Muscle of arm (tissue), 12 donors: ENCODE measurements around the gene ZFPM1. TPM values are rescaled to one million over a fixed set of nuclear protein-coding genes. Genes with fewer than 3 reads are reported as not detected.
"Not testable (repeated sequence)": the region's sequence is repeated elsewhere in the genome, so short reads cannot be mapped to it uniquely, and the experiment has no call there.

Experiments used
- DNase-seq: peaks from one replicate; pipeline ENCODE4 v3.0.0-alpha.2; 2013
- polyA plus RNA-seq, 12 donors: library from polyadenylated mRNA; unstranded; fragments of 120-200 nt; gene quantifications; one replicate each; pipeline ENCODE4 v1.2.1, GENCODE V29; 2013; ENCODE audit not compliant: insufficient read length in 12 of 12

The ZFPM1 gene
- polyA plus RNA-seq, 12 donors = 0.74 to 3.9 (median 1.1) TPM; not detected in 2

DNA sequence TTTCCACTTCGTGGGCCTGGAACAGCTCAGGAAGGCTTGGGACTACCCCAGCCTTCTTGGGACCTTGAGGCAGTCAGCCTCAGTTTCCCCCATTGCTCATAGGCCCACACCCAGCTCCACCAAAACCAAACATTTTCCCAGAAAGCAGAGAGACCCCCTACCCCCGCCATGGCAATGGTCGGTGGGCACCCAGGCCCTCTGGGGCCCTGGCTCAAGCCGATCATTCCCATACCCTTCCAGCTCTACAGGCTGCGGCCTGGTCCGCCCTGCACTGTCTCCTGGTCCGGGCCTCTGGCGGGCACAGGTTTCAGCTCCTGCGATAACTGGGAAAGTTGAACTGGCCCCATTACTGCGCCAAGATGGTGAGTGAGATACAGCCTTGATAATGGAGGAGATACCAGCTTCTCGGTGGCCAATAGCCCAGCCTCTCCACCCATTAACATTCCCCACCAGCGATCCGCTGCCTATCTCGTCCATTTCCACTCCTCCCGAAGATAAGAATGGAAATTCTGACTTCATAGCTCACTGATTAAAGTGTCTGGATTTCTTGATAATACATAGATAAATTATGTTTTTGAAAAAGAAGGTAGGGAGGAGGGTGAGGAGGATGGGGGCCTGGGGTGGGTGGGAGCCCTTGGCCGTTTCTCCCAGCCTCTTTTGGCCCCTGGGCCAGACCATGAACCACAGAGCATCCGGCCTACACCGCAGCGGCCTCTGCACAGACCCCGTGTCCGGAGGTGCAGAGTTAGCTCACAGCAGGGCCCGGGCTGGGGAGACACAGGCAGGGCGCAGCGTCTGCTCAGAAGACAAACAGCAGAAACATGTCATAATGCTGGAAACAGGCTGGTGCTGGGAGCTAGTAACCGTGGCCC is 11.6 kb downstream of the ZFPM1 start:
- no peak for DNase-seq

DNA sequence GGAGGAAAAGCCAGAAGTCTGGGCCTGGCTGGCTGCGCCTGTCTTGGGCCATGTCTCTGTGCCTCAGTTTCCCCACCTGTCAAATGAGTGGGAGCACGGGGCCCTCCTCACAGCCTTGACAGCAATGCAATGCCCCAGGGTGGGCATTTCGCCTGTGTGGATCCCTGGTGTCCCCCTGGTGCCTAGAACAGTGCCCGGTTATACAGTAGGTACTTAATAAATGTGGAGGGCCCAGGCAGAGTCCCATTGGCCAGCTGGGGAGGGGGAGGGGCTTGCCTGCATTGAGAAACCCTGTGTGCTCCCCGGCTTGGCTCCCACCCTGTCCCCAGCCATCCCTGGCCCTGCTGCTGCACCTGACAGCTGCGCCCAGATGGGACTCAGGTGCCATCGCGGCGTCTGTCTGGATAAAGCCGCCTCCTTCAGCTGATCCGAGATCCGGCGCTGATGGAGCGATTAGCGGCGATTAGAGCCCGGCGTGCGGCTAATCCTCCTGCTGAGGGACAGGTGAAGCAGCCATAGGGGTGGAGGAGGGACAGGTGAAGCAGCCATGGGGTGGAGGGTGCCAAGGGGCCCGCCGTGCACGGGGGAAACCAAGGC is 12.4 kb downstream of the ZFPM1 start:
- DNase-seq = no peak

GRCh38 chr16:88466175-88466862 is 13.2 kb downstream of the ZFPM1 start:
- DNase-seq = no peak

GRCh38 chr16:88466949-88467348 is 13.9 kb downstream of the ZFPM1 start:
- DNase-seq = no peak

- DNase-seq = no peak
These were observed 14.5 kb downstream of the ZFPM1 start for GRCh38 chr16:88467541-88467944.

DNA sequence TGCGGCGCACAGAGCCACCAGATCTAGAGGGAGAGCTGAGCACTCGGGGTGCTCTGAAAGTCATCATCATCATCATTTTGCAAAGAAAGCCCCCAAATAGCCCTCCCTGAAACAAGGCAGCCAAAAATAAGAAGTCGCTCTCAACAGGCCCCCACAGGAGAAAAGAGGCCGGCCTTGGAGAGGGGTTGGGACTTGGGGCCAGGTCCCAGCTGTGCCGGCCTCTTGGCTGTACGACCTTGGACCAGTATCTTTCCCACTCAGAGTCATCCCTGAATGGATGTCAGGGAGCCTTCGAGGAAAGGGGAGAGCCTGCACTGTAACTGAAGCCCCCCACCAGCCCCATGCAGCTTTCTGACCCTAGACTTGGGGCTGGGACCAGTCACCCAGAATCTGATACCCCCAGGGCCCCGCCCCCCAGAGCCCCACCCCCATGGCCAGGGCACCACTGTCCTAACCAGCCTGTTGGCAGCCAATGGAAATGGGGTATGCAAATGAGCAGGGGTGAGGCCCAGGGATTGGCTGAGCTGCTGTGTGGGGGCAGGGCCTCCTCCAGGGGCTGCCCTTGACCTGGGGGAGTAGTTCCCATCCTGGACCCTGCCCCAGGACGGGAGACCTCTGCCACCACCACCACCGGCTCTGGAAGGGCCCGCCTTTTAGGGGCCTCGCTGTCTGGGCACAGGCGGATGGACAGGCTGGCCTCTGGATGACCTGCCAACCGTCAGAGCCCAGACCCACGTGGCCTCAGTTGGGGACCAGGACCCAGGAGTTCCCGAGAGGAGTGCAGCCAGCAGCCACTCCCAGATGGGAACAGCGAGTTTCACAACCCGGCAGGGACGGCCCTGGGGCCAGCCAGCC is 15.4 kb downstream of the ZFPM1 start:
- no peak for DNase-seq

DNA sequence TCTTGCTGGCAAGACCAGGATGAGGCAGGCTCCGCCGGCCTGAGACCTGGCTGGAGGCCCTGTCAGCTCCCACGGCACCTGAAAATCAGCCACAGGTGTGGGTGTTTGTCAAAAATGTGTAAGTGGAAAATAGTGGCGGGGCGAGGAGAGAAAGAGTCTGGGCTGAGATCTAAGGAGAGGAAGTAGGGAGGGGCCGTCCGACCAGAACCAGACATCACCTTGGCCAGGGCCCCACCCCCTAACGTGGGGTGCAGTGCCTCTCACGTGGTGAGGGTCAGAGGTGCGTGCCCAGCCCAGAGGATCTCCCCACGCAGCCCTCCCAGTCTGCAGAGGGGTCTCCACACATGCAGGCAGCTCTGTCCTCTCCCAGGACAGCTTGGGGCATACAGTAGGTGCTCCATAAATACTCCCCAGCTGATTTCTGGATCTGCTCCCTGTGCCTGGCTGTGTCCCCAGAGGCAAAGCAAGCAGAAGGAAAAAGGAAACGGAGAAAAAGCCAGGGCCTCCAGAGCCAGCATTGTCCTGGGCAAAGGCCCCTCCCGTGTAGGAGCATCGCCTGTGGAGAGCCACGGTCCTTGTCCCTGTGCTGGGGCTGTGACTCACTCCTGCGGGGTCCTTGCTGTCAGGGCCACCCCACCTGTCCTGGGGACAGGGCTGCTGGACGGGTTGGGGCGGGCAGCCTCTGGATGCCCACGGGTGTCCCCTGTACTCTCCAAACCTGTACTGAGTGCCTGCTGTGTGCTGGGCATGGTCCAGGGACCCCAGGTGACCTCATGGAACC is 16.7 kb downstream of the ZFPM1 start:
- no peak for DNase-seq

- DNase-seq = not testable (repeated sequence)
These were observed 17.3 kb downstream of the ZFPM1 start for GRCh38 chr16:88470396-88470680.

- DNase-seq = not testable (repeated sequence)
These were observed 17.6 kb downstream of the ZFPM1 start for GRCh38 chr16:88470696-88471095.

DNA sequence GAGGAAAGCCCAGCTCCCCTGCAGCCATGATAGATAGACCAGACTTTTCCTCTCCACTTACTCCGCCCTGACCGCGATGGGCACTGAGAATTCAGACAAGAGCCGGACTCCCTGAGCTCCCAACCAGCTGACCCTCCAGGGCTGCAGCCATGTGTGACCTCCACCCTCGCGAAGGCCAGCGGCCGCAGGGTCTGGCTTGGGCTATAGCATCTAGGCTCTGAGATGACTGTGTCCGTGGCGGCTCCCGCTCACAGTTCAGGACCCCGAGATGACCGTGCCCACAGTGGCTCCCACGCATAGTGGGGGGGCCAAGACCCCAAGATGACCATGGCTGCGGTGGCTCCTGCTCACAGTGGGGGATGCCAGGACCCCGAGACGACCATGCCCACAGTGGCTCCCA is 18.0 kb downstream of the ZFPM1 start:
- DNase-seq = no peak

- no peak for DNase-seq
These were observed 18.5 kb downstream of the ZFPM1 start for GRCh38 chr16:88471575-88471974.

- no peak for DNase-seq
These were observed 19.0 kb downstream of the ZFPM1 start for GRCh38 chr16:88472069-88472468.

DNA sequence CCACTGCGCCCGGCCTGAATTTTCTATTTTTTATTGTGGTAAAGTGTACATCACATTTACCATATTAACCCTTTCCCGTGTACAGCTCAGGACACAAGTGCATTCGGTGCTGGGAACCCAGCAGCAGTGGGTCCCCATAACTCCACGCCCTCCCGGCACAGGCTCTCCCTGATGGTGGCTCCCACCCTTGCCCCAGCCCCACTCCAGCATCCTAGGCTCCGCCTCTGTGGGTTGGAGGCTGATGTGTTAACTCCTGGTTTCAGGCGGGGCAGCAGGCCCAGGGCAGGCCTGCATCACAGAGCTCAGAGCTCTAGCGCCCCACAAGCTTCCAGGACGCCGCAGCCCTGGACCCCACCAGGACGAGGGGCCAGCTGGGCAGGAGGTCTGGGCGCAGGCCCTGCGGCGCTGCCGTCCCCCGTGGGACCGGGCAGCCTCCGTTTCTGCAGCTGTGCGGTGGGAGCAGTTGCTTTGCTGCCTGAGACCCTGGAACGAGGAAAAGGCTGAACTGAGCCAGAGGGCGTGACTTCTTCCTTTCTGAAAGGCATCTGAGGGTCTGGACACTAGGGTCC is 19.6 kb downstream of the ZFPM1 start:
- no peak for DNase-seq

GRCh38 chr16:88473666-88474534 is 20.8 kb downstream of the ZFPM1 start:
- no peak for DNase-seq

GRCh38 chr16:88475037-88475436 is 22.0 kb downstream of the ZFPM1 start:
- no peak for DNase-seq

DNA sequence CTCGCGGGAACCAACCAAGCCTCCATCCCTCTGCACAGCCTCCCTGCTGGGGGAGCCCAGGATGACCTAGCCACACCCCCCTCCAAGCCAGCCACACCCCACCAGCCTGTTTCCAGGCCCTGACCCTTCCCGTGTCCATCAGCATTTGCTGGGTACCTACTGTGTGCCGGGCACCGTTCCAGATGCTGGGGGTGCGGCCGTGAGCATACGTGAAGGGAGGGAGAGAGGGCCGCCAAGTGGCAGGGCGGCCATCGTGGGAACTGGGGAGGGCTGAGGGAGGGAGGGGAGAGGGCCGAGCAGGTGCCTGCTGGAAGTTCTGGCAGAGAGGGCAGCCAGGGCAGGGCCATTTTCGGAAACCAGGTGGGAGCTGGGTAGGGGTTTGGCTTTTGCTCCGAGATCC is 23.1 kb downstream of the ZFPM1 start:
- DNase-seq = no peak

DNA sequence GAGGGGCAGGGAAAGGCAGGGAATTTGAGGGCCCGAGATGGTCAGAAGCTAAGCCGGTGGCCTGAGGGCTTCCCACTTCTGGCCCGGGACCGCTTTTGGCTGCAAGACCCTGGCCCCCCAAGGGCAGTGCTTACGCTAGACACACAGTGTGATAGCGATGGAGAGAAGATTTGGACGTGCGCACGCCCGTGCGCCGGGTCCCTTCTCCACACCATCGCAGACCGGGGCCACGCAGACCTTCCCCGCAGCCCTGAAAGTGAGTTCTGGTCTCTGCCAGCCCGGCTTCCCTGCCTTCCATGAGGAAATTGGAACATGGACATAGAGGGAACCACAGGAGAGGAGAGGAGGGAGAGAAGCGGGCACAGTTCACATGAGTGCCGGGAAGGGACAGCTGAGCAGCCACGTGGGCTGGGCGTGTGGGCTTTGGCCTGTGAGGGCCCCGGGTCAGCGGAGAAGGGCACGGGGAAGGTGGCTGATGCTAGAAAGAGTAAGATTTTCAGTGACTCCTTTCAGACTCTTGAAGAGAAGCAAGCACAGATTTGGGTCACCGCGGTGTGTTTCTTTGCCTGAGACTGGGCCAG is 23.8 kb downstream of the ZFPM1 start:
- no peak for DNase-seq

DNA sequence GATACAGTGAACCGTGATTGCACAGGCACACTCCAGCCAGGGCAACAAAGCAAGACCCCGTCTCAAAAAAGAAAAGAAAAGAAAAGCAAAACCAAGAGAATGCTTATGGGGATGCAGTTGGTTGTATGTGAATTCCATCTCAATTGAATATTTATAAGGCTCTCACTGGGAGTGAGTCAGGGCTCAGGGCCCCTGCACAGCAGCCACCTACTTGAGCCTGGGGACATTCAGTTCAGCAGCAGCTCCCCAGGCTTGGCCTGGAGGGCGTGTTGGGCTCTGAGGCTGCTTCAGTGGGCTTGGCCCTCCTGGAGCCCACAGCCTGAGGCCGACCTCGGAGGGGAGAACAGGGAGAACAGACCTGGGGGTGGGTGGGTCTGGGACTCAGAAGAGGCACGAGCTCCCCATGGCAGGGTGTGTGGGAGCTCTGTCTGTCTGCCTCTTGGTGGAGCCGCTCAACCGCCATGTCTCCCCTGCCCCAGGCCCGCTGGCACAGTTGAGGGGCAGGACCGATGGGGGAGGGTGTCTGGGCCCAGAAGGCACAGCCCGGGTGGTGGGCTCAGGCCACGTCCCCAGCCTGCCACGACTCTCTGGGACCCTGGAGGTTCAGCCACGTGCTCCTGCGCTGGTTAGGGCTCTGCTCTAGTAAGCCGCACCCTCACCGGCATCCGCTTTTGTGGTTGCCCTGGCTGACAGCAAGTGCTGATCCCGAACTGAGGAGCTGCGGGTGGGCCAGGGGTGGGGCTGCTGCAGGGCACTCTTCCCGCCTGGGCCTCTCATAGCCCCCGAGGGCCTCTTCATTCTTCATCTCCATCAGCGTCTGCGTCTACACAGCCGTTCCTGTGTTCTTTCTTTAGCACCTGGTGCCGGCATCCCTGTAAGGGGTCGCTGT is 24.8 kb downstream of the ZFPM1 start:
- DNase-seq = no peak
